ENCODE measurements around the gene B4GALNT4.
"Not testable (repeated sequence)": the region's sequence is repeated elsewhere in the genome, so short reads cannot be mapped to it uniquely, and the experiment has no call there.

B4GALNT4 gene

DNA sequence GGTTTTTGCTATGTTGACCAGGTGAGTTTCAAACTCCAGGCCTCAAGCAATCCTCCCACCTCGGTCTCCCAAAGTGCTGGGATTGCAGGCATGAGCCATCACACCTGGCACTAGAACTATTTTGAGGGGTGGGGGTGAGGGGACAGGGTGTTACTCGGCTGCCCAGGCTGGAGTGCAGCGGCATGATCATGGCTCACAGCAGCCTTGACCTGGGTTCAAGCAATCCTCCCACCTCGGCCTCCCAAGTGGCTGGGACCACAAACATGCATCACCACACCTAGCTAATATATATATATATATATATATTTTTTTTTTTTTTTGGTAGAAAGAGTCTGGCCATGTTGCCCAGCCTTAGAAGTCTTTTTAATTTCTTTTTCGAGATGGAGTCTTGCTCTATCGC is 31.6 kb upstream of the B4GALNT4 start:
- DNase-seq (ENCODE audit: extremely low read depth, low read depth) = no peak
- H3K4me3 ChIP-seq (replicated peaks; ENCODE audit: low read depth, low read length) = no peak overlapping the region
- TF ChIP-seq, protein P1, sequence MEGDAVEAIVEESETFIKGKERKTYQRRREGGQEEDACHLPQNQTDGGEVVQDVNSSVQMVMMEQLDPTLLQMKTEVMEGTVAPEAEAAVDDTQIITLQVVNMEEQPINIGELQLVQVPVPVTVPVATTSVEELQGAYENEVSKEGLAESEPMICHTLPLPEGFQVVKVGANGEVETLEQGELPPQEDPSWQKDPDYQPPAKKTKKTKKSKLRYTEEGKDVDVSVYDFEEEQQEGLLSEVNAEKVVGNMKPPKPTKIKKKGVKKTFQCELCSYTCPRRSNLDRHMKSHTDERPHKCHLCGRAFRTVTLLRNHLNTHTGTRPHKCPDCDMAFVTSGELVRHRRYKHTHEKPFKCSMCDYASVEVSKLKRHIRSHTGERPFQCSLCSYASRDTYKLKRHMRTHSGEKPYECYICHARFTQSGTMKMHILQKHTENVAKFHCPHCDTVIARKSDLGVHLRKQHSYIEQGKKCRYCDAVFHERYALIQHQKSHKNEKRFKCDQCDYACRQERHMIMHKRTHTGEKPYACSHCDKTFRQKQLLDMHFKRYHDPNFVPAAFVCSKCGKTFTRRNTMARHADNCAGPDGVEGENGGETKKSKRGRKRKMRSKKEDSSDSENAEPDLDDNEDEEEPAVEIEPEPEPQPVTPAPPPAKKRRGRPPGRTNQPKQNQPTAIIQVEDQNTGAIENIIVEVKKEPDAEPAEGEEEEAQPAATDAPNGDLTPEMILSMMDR (IDR thresholded peaks at IDR 0.05; ENCODE audit: low read depth, low read length, missing control alignments) = no peak

DNA sequence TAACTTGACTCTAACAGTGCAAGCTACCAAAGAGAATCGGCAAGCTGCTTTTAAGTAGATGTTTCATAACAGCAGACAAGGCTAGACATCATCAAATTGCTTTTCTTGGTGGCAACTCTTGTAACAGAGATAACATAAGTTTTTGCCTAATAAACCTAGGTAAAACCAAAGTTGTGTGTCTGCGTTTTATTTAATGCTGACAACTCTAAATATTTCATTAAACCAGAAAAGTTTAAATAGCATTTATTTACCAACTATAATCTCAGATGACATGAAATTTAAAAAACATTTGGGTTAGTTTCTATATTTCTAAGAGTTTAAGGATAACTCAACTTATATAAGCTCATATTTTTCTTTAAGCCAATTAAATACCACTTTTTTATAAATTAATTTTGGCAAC is 29.3 kb upstream of the B4GALNT4 start:
- DNase-seq (ENCODE audit: extremely low read depth, low read depth) = no peak
- H3K4me3 ChIP-seq (replicated peaks; ENCODE audit: low read depth, low read length) = no peak overlapping the region
- TF ChIP-seq, protein P1 (IDR thresholded peaks at IDR 0.05; ENCODE audit: low read depth, low read length, missing control alignments) = no peak

DNA sequence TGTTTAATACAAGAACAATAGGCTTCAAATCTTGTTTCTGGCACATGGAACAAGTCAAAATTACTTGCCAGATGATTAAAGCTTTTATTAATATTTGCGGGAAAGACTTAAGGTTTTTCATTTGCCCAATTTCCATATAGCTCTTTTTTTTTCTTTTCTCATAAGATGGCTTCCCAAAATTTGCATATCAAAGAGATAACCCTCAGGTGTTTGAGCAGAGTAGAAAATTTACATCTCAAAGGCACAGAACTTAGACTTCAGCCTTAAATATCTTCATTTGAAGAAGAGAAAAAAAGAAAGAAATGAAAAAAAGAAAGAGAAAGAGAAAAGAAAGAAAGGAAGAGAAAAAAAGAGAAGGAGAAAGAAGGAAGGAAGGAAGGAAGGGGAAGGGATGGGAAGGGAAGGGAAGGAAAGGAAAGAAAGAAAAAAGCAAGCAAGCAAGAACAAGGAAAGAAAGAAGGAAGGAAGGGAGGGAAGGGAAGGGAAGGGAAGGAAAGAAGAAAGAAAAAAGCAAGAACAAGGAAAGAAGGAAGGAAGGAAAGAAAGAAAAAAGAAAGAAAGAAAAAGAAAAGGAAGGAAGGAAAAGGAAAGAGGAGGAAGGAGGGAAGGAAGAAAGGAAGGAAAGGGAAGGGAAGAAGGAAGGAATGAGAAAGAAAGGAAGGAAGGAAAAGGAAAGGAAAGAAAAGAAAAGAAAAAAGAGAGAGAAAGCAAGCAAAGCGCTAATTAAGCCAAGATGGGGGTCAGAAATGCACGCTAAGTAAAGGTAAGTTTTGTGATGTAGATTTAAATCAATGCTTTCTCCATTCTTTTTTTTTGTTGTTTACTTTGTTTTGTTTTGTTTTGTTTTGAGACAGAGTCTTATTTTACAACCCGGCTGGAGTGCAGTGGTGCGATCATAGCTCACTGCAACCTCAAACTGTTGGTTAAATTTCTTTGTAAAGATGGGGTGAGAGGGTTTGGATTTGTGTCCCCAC is 28.5 kb upstream of the B4GALNT4 start:
- no peak for DNase-seq (ENCODE audit: extremely low read depth, low read depth)
- H3K4me3 ChIP-seq (replicated peaks; ENCODE audit: low read depth, low read length) = no peak overlapping the region
- TF ChIP-seq, protein P1 (IDR thresholded peaks at IDR 0.05; ENCODE audit: low read depth, low read length, missing control alignments) = no peak

DNA sequence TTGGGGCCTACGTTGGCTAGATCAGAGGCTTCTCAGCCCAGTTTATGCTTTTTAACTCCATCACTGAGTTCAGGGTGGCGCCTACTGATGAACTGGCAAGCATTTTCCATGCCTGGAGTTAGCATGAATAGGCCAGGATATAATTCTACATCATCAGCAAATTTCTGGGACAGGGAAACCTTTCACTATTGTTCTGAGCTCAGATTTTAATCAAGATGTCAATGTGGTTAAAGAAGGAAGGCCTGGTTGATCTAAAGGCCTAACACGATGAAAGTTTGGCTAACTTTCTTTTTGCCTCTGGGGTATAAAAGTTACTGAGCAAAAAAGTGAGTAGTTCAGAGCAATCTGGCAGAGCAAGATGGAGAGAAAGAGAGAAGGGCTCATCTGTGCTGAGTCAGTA is 27.0 kb upstream of the B4GALNT4 start:
- DNase-seq (ENCODE audit: extremely low read depth, low read depth) = no peak
- no peak overlapping the region for H3K4me3 ChIP-seq (replicated peaks; ENCODE audit: low read depth, low read length)
- TF ChIP-seq, protein P1 (IDR thresholded peaks at IDR 0.05; ENCODE audit: low read depth, low read length, missing control alignments) = no peak

DNA sequence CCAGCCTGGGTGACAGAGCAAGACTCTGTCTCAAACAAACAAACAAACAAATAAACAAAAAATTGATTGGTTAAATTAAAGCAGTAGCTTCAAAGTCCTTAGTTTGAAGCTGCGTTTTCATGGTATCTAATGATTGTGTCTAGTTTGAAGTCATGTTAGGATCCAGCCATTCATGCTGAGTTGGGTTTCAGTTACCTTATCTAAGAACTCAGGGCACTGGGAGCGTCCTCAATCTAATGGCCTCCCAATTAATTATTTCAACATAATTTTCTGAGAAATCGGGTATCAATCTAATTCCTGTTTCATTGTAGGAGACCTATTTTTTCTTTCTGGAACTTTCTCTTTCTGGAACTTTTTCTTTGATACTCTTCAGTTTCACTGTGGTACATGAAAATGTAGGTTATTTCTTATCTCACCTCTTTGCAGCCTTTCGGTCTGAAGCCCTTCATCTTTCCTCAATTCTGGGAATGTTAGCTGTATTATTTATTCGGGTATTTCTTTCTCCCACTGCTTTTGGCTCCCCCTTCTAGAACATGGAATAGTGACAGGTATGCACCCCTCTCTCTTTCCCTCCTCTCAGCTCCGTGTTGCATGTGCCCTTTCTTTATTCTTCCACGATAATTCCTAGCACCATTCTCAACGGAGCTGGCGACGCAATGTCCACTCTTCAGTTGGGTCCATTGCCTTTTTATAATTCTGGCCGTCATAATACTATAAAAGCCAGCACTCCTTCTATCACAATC is 24.3 kb upstream of the B4GALNT4 start:
- no peak for DNase-seq (ENCODE audit: extremely low read depth, low read depth)

DNA sequence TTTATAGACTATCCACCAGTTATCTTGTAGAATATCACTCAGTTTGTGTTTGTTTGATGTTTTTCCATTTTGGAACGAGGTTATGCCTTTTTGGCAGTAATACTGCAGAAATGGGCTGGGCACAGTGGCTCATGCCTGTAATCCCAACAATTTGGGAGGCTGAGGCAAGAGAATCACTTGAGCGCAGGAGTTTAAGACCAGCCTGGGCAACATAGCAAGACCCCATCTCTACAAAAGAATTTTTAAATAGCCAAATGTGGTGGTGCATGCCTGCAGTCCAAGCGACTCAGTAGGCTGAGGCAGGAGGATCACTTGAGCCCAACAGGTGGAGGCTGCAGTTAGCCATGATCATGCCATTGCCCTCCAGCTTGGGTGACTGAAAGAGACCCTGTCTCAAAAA is 22.8 kb upstream of the B4GALNT4 start:
- H3K4me3 ChIP-seq (replicated peaks; ENCODE audit: low read depth, low read length) = no peak overlapping the region
- TF ChIP-seq, protein P1 (IDR thresholded peaks at IDR 0.05; ENCODE audit: low read depth, low read length, missing control alignments) = no peak
- DNase-seq (ENCODE audit: extremely low read depth, low read depth) = no peak

More for the DNA sequence above, 24.3 kb upstream of the B4GALNT4 start:
- TF ChIP-seq, protein P1 (IDR thresholded peaks at IDR 0.05; ENCODE audit: low read depth, low read length, missing control alignments) = no peak
- H3K4me3 ChIP-seq (replicated peaks; ENCODE audit: low read depth, low read length) = no peak overlapping the region

DNA sequence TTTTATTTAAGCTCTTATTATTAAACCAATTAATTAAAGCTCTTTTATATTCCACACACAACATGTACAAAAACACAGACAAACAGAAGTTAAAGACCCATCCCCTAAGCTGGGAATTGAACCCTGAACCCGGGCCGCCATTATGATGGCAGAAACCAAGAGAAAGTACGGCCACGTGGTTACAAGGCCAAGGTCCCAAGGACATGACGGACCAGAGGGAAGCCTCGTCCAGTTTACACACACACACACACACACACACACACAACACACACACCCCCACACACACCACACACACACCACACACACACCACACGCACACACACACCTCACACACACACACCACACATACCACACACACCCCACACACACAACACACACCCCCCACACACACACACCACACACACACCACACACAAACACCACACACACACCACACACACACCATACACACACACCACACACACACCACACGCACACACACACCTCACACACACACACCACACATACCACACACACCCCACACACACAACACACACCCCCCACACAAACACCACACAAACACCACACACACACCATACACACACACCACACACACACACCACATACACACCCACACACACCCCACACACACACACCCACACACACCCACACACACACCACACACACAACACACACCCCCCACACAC is 19.9 kb upstream of the B4GALNT4 start:
- not testable (repeated sequence) for H3K4me3 ChIP-seq (replicated peaks; ENCODE audit: low read depth, low read length); DNase-seq (ENCODE audit: extremely low read depth, low read depth)

DNA sequence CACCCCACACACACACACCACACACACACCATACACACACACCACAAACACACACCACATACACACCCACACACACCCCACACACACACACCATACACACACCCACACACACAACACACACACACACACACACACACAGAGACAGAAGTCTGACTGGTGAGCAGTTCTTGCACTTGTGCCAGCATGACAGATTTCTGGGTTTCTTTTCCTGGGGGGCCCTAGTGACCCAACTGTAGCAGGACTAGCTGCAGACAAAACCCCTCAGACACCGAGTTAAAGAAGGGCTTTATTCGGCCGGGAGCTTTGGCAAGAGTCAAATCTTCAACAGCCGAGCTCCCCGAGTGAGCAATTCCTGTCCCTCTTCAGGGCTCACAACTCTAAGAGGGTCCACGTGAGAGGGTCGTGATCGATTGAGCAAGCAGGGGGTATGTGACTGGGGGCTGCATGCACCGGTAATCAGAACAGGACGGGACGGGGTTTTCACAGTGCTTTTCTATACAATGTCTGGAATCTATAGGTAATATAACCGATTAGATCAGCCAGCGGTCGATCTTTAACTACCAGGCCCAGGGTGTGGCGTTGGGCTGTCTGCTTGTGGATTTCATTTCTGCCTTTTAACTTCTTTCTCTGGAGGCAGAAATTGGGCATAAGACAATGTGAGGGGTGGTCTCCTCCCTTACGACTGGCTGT is 19.1 kb upstream of the B4GALNT4 start:
- not testable (repeated sequence) for DNase-seq (ENCODE audit: extremely low read depth, low read depth); H3K4me3 ChIP-seq (replicated peaks; ENCODE audit: low read depth, low read length)
